Measurements from ENCODE around the gene GJD3. TPM values are rescaled to one million over a fixed set of nuclear protein-coding genes. Genes with fewer than 3 reads are reported as not detected.
A peak's percentile ranks its signal among the peaks of the same experiment; 100 is the strongest.

Gene GJD3
- total and polyA plus RNA-seq, 2 of the 4 experiments (the other 2 are of a cell fraction): 0.10 TPM; not detected in 1

DNA sequence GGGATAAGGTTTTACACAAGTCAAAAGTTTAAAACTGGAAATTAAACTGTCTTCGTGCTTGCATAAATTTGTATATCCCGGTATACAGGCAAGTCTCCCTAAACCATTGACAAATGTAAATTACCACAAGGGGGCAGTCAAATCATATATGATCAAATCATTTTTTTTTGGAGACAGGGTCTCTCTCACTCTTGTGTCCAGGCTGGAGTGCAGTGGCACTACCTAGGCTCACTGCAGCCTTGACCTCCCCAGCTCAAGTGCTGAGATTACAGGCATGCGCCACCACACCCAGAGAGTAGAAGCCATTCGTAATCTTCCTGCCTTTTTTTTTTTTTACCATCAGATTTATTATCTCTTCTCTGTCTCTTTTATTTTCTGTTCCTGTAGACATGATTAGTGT is 34.6 kb upstream of the GJD3 start:
- Histone ChIP-seq H3K14ac (replicated peaks; ENCODE audit: low read depth, low read length) (no peak overlapping the region), H4K8ac (ENCODE audit: low read depth in 2 of 2, low read length in 2 of 2) (peak overlapping the region in 1 of 2 experiments; percentile 67; a peak in 1 of 4 replicates), H3K27me3 (ENCODE audit: control insufficient read depth, insufficient read depth, low read length) (no peaks in the 10 kb centered on the region), H4K20me1 (ENCODE audit: insufficient read depth, low read length) (no peaks in the 10 kb centered on the region), H3K23ac (ENCODE audit: low read depth, low read length) (no peak overlapping the region), H4K91ac (ENCODE audit: insufficient read depth, low read depth, low read length) (no peak overlapping the region), H3K79me1 (ENCODE audit: low read depth in 1 of 2, low read length in 2 of 2) (peaks cover 16 to 27% of the 10 kb centered on the region in 2 experiments), H2AK5ac (ENCODE audit: low read depth, low read length) (no peak overlapping the region), H3K27ac (ENCODE audit: insufficient read depth, low read length) (no peak overlapping the region), H2BK15ac (ENCODE audit: low read depth, low read length) (no peak overlapping the region), H3K4me2 (ENCODE audit: low read depth, low read length) (no peak overlapping the region), H3K4me3 (ENCODE audit: insufficient read depth, low read depth, low read length) (no peak overlapping the region), H3K9ac (ENCODE audit: low read depth, low read length) (no peak overlapping the region), H2AK9ac (replicated peaks; ENCODE audit: low read depth, low read length, poor library complexity) (no peak overlapping the region), H2BK5ac (ENCODE audit: low read depth, low read length, poor library complexity, severe bottlenecking) (no peak overlapping the region), H3K4me1 (ENCODE audit: control insufficient read depth, insufficient read depth, low read length) (no peaks in the 10 kb centered on the region), H3K56ac (ENCODE audit: extremely low read depth, insufficient read depth, low read length) (no peak overlapping the region), H3K18ac (ENCODE audit: low read depth, low read length) (0 out of 2 replicates have a peak overlapping the region, but pooled peaks have one; percentile 63), H2AFZ (replicated peaks; ENCODE audit: low read length, poor library complexity) (no peak overlapping the region), H3K4ac (ENCODE audit: low read depth, low read length) (no peak overlapping the region), H4K5ac (ENCODE audit: low read depth, low read length) (no peak overlapping the region), H3K36me3 (ENCODE audit: control insufficient read depth, insufficient read depth, low read length) (peaks cover 2% of the 10 kb centered on the region; the same call in 1 of the 2 replicates), H3K9me1 (ENCODE audit: insufficient read depth, low read length) (no peaks in the 10 kb centered on the region), H2BK120ac (ENCODE audit: low read depth, low read length) (0 out of 2 replicates have a peak overlapping the region, but pooled peaks have one; percentile 58), H2BK20ac (ENCODE audit: low read depth, low read length) (no peak overlapping the region), H3K9me3 (ENCODE audit: control insufficient read depth, insufficient read depth, low read length) (no peaks in the 10 kb centered on the region)
- POLR2A ChIA-PET (ENCODE audit: unreplicated experiment): interaction anchor here (0.7 kb wide), 1 partner anchor 182 kb away, joined by 5 read pairs; no protein-coding TSS in a partner anchor
- TF ChIP-seq MAZ (IDR thresholded peaks at IDR 0.05; ENCODE audit: borderline replicate concordance, low read depth, low read length) (no peak), CEBPB (IDR thresholded peaks at IDR 0.05; ENCODE audit: low read depth, low read length) (no peak), RFX5 (IDR thresholded peaks at IDR 0.05; ENCODE audit: low read depth, low read length) (no peak), CTCF (conservative IDR thresholded peaks at IDR 0.05; ENCODE audit: low read depth, low read length) (peak; percentile 65), BHLHE40 (IDR thresholded peaks at IDR 0.05; ENCODE audit: low read depth, low read length) (no peak), NFE2L2 (IDR thresholded peaks at IDR 0.05; ENCODE audit: low read depth, low read length) (no peak), SMC3 (IDR thresholded peaks at IDR 0.05; ENCODE audit: low read depth, low read length) (peak; percentile 63), CHD1 (IDR thresholded peaks at IDR 0.05; ENCODE audit: low read depth, low read length) (no peak), RAD21 (IDR thresholded peaks at IDR 0.05; ENCODE audit: low read length) (peak; percentile 59), FOS (IDR thresholded peaks at IDR 0.05; ENCODE audit: low read depth, low read length) (no peak), RCOR1 (IDR thresholded peaks at IDR 0.05; ENCODE audit: insufficient replicate concordance, low read length) (no peak), POLR2A (IDR thresholded peaks at IDR 0.05; ENCODE audit: low read depth, low read length) (no peak), MXI1 (IDR thresholded peaks at IDR 0.05; ENCODE audit: borderline replicate concordance, low read depth, low read length) (no peak), MAFK (IDR thresholded peaks at IDR 0.05; ENCODE audit: low read depth, low read length) (no peak)
- TF ChIP-seq, protein P1, sequence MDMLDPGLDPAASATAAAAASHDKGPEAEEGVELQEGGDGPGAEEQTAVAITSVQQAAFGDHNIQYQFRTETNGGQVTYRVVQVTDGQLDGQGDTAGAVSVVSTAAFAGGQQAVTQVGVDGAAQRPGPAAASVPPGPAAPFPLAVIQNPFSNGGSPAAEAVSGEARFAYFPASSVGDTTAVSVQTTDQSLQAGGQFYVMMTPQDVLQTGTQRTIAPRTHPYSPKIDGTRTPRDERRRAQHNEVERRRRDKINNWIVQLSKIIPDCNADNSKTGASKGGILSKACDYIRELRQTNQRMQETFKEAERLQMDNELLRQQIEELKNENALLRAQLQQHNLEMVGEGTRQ (IDR thresholded peaks at IDR 0.05; ENCODE audit: low read depth, low read length): no peak
- TF ChIP-seq, protein P2, sequence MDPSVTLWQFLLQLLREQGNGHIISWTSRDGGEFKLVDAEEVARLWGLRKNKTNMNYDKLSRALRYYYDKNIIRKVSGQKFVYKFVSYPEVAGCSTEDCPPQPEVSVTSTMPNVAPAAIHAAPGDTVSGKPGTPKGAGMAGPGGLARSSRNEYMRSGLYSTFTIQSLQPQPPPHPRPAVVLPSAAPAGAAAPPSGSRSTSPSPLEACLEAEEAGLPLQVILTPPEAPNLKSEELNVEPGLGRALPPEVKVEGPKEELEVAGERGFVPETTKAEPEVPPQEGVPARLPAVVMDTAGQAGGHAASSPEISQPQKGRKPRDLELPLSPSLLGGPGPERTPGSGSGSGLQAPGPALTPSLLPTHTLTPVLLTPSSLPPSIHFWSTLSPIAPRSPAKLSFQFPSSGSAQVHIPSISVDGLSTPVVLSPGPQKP (IDR thresholded peaks at IDR 0.05; ENCODE audit: borderline replicate concordance, low read depth, low read length): no peak
- in situ Hi-C loops (cut with MboI; ENCODE audit: low sequenced_read_pairs): no loop called here
- BruUV-seq (replicated peaks): no TSS peak
- WGBS, 2 experiments (ENCODE audit: extremely low coverage in 2 of 2, insufficient read length in 1 of 2): no CpG with 5 or more reads among the region's 4 CpGs
- dilution Hi-C loops (cut with HindIII; ENCODE audit: low sequenced_read_pairs, unreplicated experiment): no loop called here
- intact Hi-C loops (cut with micrococcal nuclease): loop anchor here (1.0 kb wide), 3 partner anchors 77 to 161 kb away; no protein-coding TSS in a partner anchor
- peak; percentile 74 for DNase-seq
- CTCF ChIA-PET: interaction anchor here (0.7 kb wide), 1 partner anchor 134 kb away, joined by 5 read pairs; no protein-coding TSS in a partner anchor
- ATAC-seq (ENCODE audit: low read depth): peak; percentile 75
